HG03095 (cell line): ENCODE measurements around the gene SEC24D.
"Not testable (repeated sequence)": the region's sequence is repeated elsewhere in the genome, so short reads cannot be mapped to it uniquely, and the experiment has no call there.

Source experiments
- ATAC-seq: cut with Tn5 transposase; IDR thresholded peaks from one replicate; pipeline ENCODE4 v1.9.1; 2021; ENCODE audit warnings: moderate library complexity; ENCODE audit not compliant: unreplicated experiment

Gene SEC24D

DNA sequence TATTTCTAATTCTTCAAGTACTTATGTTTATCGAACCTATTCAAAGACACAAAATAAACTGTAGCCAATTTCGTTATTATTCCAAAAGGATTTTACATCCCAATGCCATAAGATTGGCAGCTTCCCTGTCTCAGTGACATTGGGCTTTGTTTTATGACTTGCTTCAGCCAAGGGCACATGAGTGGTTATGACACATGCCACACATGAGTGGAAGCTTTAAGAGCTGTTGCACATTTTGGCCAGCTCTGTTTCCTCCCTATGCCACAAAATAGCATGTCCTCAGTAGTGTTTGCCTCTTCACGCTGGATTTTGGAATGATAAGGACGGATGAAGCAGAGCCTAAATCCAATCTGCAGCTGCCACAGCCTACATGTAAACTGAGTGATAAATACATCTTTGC is 21.9 kb downstream of the SEC24D start:
- no peak for ATAC-seq

DNA sequence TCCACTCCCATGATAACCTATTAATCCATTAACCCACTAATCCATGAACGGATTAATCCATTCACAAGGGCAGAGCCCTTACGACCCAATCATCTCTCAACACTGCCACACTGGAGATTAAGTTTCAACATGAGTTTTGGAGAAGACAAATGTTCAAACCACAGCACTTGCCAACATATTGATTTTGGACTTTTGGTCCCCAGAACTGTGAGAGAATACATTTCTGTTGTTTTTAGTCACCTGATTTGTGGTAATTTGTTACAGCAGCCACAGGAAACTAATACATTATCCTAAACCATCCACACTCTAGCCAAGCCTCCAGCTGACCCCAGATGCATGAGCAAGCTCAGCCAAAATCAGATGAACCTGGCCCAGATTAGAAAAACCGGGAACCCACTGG is 22.4 kb downstream of the SEC24D start:
- no peak for ATAC-seq

DNA sequence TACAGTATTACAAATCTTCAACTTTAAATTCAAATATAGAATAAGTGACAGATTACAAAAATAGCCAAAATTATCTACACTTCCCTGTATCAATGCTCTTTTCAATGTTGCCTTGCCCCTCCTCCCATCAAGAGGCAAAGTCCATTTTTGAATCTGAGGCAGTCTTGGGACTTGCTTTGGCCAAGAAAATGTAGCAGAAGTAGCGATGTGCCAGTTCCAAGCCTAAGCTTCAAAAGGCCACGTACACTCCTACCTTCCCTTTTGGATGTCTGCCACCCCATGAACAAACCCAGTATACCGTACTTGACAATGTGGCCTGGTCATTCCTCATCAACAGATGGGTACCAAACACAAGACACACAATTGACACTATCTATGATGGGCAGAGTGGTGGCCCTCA is 24.1 kb downstream of the SEC24D start:
- no peak for ATAC-seq

DNA sequence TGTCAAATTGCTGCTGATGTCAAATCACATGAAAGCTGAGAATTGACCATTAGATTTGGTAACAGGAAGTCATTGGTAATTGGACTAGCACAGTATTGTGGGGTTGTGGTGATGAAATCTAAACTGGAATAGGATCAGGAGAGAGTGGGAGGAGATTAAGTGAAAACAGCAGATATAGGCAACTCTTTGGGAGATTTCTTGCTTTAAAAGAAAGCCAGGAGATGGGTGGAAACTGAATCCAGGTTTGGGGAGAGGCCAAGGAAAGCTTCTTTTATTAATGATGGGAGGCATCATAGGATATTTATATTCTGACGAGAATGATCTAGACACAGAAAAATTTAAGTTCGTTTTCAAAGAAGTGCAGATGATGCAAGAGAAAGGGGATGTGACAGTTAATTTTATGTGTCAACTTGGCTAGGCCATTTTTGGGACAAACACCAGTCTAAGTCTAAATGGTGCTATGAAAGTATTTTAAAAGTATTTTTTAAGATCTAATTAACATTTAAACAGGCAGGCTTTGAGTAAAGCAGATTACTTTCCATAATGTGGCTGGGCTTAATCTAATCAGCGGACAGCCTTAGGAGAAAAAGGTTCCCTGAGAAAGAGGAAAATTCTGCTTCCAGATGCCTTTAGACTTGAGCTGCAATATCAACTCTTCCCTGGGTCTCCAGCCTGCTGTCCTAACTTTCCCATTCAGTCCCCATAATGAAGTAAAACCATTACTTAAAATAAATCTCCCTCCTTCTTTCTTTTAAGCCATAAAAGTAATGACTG is 24.7 kb downstream of the SEC24D start:
- ATAC-seq: no peak

DNA sequence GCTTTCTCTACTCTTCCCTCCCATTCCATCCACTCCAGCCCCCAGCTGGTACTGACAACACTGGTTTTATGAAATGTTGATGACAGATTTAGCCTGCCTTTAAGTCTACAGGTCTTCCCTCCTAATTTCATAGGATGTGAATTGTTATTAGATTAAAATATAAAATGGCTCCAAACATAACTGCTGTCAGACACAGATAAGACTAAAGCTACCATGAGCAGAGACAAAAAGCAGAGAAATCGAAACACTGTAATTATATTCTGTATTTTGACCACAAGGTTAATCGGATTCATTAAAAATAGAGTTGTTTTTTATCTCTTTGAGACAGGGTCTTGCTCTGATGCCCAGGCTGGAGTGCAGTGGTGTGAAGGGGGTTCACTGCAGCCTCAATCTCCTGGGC is 28.3 kb downstream of the SEC24D start:
- ATAC-seq: no peak

DNA sequence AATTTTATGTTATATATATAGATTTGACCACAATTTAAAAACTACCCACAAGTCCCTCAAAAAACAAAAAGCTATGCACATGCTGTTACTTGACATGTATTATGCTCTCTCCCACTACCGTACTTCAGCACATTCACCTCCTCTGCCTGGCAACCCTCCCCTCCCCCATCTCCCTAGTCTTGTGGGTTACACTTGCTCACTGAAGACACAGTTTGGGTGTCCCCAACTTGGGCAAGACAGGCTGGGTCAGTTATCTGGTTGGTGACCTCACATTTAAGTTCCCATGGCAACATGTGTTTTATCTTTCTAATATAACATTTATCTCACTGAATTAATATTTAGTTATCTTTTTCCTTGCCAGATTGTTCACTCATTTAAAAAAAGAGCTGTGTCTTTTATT is 32.7 kb downstream of the SEC24D start:
- no peak for ATAC-seq

DNA sequence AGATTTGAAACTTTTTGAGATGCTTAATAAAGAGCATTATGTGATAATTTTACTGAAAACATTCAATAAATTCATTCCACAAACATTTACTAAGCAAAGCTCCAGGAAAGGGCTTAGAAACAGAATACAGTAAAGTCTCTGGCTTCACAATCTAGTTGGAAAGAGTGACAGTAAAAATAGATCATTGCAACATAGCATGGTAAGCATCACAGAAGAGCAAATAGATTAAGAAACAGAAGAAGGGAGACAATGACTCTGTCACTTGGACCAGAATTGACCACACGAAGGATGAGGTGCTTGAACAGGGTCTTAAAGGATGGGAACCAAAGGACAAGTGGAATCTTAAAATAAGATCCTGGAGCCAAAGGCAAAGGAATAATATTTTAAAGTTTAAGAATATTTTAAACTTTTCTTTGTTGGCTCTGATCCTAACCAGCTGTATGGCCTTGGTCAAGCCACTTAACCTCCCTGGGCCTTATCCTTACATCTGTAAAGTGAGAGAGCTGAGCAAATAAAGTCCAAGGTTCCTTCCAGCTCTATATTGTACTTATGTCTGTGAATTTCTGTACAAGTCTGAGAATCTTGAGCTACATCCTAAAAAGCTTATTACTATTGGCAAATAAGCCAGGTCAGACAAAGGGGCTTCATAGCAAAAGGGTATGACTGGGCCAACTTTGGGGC is 33.9 kb downstream of the SEC24D start:
- ATAC-seq: no peak

DNA sequence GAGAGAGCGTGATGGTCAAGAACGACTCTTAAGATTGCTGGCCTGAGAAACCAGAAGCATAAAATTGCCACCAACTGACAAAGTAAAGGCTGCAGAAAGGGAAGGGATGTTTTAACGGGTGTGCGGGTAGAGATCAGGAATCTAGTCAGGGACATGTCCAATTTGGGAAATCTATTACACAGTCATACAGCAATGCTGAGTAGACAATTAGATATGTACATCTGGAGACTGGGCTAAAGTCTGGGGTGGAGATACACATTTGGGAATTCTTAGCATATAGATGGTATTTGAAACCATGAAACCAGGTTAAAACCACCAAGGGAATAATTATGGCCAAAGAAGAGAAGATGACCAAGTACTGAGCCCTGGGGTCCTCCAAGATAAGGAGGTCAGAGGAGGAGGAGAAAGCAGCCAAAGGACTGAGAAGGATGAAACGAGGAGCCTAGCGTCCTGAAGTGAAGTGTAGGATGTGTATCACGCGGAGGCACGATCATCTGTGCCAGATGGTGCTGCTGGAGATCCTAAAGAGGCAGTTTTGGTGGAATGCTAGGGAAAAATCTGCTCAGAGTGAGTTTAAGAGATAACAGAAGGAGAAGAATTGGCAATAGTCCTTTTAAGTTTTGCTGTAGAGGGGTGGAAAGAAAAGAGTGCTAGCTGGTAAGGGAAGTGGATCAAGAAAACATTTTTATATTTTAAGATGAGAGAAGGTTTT is 36.5 kb downstream of the SEC24D start:
- ATAC-seq: no peak

DNA sequence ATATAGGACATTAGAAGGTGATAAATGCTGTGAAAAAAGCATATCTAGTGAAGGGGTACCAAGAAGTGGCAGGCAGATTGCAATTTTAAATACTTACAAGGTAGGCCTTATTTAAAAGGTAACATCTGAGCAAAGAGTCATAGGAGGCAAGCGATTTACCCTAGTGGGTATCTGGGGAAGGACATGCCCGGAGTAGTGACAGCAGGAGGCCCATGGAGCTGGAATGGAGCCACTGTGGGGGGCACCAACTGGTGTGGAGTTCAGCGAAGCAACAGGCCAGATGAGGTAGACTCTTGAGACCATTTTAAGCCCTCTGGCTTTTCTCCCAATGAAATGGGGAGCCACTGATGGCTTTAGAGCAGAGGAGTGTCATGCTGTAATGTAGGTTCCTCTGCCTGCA is 37.3 kb downstream of the SEC24D start:
- no peak for ATAC-seq

DNA sequence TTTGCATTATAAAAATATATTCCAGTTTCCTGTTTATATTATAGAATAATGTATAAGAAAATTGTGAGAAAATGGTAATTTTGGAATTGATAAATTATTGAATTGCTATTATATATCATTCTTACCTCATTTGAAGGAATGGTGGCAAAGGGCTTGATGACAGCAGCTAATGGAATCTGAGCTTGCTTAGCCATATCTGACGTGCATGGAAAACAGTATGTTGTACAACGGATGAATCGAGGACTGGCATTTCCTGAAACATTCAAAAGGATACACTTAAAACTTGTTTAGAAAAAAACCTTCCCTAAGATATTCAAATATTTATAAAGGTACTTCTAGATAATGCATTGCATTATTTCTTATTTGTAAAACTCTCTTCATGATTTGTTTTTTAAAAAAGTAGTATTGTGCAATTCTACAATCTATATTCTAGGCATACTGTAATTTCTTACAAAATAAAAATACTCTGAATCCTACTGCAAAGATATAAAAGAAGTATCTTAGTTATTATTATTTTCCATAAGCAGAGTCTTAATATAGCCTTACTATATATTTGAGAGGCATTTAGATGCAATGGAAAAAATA is 38.3 kb downstream of the SEC24D start:
- ATAC-seq: no peak

DNA sequence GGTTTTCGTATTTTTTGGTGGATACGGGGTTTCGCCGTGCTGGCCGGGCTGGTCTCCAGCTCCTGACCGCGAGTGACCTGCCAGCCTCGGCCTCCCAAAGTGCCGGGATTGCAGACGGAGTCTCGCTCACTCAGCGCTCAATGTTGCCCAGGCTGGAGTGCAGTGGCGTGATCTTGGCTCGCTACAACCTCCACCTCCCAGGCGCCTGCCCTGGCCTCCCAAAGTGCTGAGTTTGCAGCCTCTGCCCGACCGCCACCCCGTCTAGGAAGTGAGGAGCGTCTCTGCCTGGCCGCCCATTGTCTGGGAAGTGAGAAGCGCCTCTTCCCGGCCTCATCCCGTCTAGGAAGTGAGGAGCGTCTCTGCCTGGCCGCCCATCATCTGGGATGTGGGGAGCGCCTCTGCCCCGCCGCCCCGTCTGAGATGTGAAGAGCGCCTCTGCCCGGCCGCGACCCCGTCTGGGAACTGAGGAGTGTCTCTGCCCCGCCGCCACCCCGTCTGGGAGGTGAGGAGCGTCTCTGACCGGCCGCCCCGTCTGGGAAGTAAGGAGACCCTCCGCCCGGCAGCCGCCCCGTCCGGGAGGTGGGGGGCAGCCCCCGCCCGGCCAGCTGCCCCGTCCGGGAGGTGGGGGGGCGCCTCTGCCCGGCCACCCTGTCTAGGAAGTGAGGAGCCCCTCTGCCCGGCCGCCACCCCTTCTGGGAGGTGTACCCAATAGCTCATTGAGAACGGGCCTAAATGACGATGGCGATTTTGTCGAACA is 44.1 kb downstream of the SEC24D start:
- not testable (repeated sequence) for ATAC-seq

DNA sequence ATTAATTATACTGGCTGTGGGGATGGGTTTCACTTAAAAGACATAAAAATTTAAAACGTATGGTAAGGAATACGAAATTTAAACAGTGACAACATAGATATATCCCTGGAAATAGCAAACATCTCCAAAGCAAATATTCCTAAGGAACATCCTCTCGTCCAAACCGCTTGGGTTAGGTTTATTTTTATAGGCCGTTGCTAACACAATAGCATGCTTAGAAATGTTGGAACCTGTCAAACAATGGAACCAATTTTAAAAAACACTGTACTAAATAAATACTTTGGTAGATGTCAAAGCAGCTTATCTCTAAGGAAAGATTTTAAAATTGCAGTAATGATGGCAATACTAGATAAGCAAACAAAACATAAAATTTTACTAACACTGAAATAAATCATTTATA is 45.4 kb downstream of the SEC24D start:
- ATAC-seq: no peak

DNA sequence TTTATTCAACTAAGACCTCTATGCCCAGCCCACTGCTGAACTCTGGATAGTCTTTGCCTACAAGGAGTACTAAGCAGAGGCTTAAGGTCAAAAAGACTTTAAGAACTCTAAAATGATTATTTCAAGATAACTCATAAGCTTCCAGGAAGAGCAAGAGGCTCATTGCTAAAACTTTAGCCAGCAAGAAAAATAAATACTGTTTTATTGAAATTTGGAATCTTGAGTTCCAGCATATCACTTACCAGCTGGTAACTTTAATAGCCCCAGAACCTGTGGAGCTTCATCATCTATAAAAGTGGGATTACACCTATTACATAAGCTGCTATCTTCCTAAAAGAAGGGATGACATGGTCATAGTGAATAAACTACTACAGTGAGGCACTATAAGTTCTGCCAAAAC is 47.0 kb downstream of the SEC24D start:
- no peak for ATAC-seq

DNA sequence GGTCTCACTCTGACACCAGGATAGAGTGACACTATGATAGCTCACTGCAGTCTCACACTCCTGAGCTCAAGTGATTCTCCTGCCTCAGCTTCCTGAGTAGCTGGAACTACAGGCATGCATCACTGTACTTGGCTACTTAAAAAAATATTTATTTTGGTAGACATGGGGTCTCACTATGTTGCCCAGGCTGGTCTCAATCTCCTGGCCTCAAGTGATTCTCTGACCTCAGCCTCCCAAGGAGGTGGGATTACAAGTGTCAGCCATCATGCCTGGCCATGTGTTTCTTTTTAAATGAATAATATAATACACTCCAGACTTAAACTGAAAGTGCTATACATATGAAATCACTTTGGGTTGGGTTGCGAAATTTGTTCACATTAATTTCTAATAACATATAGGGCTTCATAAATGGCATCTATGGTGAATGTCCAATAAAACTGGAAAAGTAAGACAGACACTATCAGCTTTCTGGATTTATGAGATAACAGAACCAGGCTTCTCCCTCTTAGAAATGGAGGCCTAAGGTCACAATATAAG is 48.0 kb downstream of the SEC24D start:
- no peak for ATAC-seq

DNA sequence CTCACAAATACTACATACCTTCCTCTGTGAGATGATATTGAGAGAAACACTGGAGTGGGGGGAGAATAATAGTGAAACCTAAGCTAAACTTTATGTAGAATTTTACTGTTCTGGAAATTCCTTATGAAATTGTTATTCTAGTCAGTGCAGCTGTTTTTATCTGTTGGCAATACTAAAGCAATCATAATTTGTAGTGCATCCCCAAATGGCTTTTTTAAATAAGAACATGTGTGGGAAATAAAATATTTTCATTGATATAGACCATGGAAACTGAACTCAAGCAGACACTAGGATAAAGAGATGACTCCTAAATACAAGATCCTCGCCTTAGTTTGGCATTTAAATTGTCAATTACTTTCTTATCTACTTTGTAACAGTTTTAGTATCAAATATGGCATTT is 51.1 kb downstream of the SEC24D start:
- ATAC-seq: no peak

DNA sequence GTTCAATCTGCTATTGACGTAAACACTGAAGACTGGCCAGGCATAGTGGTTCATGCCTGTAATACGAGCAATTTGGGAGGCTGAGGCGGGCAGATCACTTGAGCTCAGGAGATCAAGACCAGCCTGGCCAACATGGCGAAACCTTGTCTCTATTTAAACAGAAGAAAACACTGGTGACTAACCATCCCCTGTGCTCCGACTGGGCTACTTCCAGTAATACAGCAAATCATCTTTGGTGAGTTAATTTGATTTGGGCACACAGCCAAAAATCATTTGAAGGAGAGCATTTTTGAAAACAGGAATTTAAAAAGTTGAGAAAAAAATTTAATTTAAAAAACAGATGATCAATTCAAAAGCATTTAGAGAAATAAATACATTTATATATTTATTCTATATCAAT is 52.0 kb downstream of the SEC24D start:
- ATAC-seq: no peak

DNA sequence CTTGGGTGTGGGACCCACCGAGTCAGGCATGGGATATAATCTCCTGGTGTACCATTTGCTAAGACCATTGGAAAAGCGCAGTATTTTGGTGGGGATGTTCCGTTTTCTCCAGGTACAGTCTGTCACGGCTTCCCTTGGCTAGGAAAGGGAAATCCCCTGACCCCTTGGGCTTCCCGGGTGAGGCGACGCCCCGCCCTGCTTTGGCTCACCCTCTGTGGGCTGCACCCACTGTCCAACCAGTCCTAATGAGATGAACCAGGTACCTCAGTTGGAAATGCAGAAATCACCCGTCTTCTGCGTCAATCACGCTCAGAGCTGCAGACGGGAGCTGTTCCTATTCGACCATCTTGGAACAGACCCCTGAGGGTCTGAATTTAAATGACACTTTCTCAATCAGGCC is 53.0 kb downstream of the SEC24D start:
- ATAC-seq: not testable (repeated sequence)

DNA sequence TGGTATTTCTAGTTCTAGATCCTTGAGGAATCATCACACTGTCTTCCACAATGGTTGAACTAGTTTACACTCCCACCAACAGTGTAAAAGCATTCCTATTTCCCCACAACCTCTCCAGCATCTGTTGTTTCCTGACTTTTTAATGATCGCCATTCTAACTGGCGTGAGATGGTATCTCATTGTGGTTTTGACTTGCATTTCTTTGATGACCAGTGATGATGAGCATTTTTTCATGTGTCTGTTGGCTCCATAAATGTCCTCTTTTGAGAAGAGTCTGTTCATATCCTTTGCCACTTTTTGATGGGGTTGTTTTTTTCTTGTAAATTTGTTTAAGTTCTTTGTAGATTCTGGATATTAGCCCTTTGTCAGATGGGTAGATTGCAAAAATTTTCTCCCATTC is 58.3 kb downstream of the SEC24D start:
- ATAC-seq: not testable (repeated sequence)

DNA sequence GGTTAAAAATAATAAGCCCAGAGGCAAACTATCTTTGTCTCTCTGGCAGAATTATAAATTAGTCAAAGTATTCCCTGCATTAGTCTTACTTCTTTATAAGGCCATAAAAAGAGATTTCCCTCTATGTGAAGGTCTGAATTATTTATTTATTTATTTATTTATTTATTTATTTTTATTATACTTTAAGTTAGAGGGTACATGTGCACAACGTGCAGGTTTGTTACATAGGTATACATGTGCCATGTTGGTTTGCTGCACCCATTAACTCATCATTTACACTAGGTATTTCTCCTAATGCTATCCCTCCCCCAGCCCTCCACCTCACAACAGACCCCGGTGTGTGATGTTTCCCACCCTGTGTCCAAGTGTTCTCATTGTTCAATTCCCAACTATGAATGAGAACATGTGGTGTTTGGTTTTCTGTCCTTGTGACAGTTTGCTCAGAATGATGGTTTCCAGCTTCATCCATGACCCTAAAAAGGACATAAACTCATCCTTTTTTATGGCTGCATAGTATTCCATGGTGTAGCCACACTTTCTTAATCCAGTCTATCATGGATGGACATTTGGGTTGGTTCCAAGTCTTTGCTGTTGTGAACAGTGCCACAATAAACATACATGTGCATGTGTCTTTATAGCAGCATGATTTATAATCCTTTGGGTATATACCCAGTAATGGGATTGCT is 58.8 kb downstream of the SEC24D start:
- not testable (repeated sequence) for ATAC-seq
